IPS-15b (cell line): ENCODE measurements around the gene IL15RA.
A peak's percentile ranks its signal among the peaks of the same experiment; 100 is the strongest.

ENCODE experiments used
- H3K27me3 ChIP-seq: one replicate; pipeline ENCODE4 v1.6.1; 2013; ENCODE audit warnings: low read length; ENCODE audit not compliant: control insufficient read depth, insufficient read depth
- H3K36me3 ChIP-seq: one replicate; pipeline ENCODE4 v1.6.1; 2013; ENCODE audit warnings: low read length; ENCODE audit not compliant: control insufficient read depth, insufficient read depth
- H3K4me1 ChIP-seq: one replicate; pipeline ENCODE4 v1.6.1; 2013; ENCODE audit warnings: mild to moderate bottlenecking, low read length; ENCODE audit not compliant: control insufficient read depth, insufficient read depth
- H3K4me3 ChIP-seq: one replicate; pipeline ENCODE4 v1.5.1; 2013; ENCODE audit warnings: low read depth, low read length
- H3K9ac ChIP-seq: one replicate; pipeline ENCODE4 v1.6.1; 2013; ENCODE audit warnings: low read depth, mild to moderate bottlenecking, low read length
- H3K9me3 ChIP-seq: one replicate; pipeline ENCODE4 v1.6.1; 2013; ENCODE audit warnings: mild to moderate bottlenecking, low read length; ENCODE audit not compliant: control insufficient read depth, insufficient read depth

Gene IL15RA

GRCh38 chr10:5976512-5977470, 552 bp downstream of the IL15RA start:
- H3K36me3 ChIP-seq: no peaks in the 10 kb centered on the region
- peak overlapping the region; percentile 60 for H3K9ac ChIP-seq
- H3K4me3 ChIP-seq: peak overlapping the region; percentile 80
- no peaks in the 10 kb centered on the region for H3K9me3 ChIP-seq
- H3K4me1 ChIP-seq: no peaks in the 10 kb centered on the region
- peaks cover 45% of the 10 kb centered on the region for H3K27me3 ChIP-seq

- Histone ChIP-seq H3K36me3 (no peaks in the 10 kb centered on the region), H3K9ac (no peak overlapping the region), H3K9me3 (no peaks in the 10 kb centered on the region), H3K4me1 (no peaks in the 10 kb centered on the region), H3K27me3 (peaks cover 38% of the 10 kb centered on the region), H3K4me3 (peak overlapping the region; percentile 80)
Measured at GRCh38 chr10:5975641-5976473, 1.5 kb downstream of the IL15RA start.

GRCh38 chr10:5973069-5973468, 4.3 kb downstream of the IL15RA start:
- Histone ChIP-seq H3K4me1 (no peaks in the 10 kb centered on the region), H3K27me3 (peaks cover 19% of the 10 kb centered on the region), H3K36me3 (no peaks in the 10 kb centered on the region), H3K9me3 (no peaks in the 10 kb centered on the region), H3K9ac (no peak overlapping the region), H3K4me3 (no peak overlapping the region)

- peaks cover 19% of the 10 kb centered on the region for H3K27me3 ChIP-seq
- no peaks in the 10 kb centered on the region for H3K4me1 ChIP-seq
- no peaks in the 10 kb centered on the region for H3K9me3 ChIP-seq
- H3K4me3 ChIP-seq: no peak overlapping the region
- H3K36me3 ChIP-seq: no peaks in the 10 kb centered on the region
- no peak overlapping the region for H3K9ac ChIP-seq
Measured at GRCh38 chr10:5971886-5972285, 5.5 kb downstream of the IL15RA start.

- H3K4me1 ChIP-seq: no peaks in the 10 kb centered on the region
- H3K9ac ChIP-seq: no peak overlapping the region
- peaks cover 13% of the 10 kb centered on the region for H3K27me3 ChIP-seq
- no peaks in the 10 kb centered on the region for H3K36me3 ChIP-seq
- no peak overlapping the region for H3K4me3 ChIP-seq
- H3K9me3 ChIP-seq: no peaks in the 10 kb centered on the region
Measured at GRCh38 chr10:5971315-5971832, 6.0 kb downstream of the IL15RA start.

GRCh38 chr10:5970527-5970926, 6.8 kb downstream of the IL15RA start:
- no peak overlapping the region for H3K4me3 ChIP-seq
- H3K36me3 ChIP-seq: no peaks in the 10 kb centered on the region
- H3K9ac ChIP-seq: no peak overlapping the region
- peaks cover 8% of the 10 kb centered on the region for H3K27me3 ChIP-seq
- H3K9me3 ChIP-seq: no peaks in the 10 kb centered on the region
- no peaks in the 10 kb centered on the region for H3K4me1 ChIP-seq

GRCh38 chr10:5970066-5970465, 7.3 kb downstream of the IL15RA start:
- Histone ChIP-seq H3K9ac (no peak overlapping the region), H3K9me3 (no peaks in the 10 kb centered on the region), H3K4me1 (no peaks in the 10 kb centered on the region), H3K36me3 (no peaks in the 10 kb centered on the region), H3K4me3 (no peak overlapping the region), H3K27me3 (peaks cover 3% of the 10 kb centered on the region)

GRCh38 chr10:5968681-5969453, 8.5 kb downstream of the IL15RA start:
- Histone ChIP-seq H3K9me3 (no peaks in the 10 kb centered on the region), H3K9ac (no peak overlapping the region), H3K27me3 (no peaks in the 10 kb centered on the region), H3K36me3 (no peaks in the 10 kb centered on the region), H3K4me1 (no peaks in the 10 kb centered on the region), H3K4me3 (no peak overlapping the region)

- Histone ChIP-seq H3K36me3 (no peaks in the 10 kb centered on the region), H3K27me3 (no peaks in the 10 kb centered on the region), H3K9ac (no peak overlapping the region), H3K4me1 (no peaks in the 10 kb centered on the region), H3K9me3 (no peaks in the 10 kb centered on the region), H3K4me3 (no peak overlapping the region)
Measured at GRCh38 chr10:5968037-5968680, 9.2 kb downstream of the IL15RA start.

GRCh38 chr10:5965266-5965665, 12.1 kb downstream of the IL15RA start:
- Histone ChIP-seq H3K36me3 (no peaks in the 10 kb centered on the region), H3K27me3 (no peaks in the 10 kb centered on the region), H3K4me1 (no peaks in the 10 kb centered on the region), H3K9ac (no peak overlapping the region), H3K9me3 (no peaks in the 10 kb centered on the region), H3K4me3 (no peak overlapping the region)

GRCh38 chr10:5964736-5965135, 12.6 kb downstream of the IL15RA start:
- no peaks in the 10 kb centered on the region for H3K4me1 ChIP-seq
- H3K4me3 ChIP-seq: no peak overlapping the region
- H3K9me3 ChIP-seq: no peaks in the 10 kb centered on the region
- H3K36me3 ChIP-seq: no peaks in the 10 kb centered on the region
- H3K27me3 ChIP-seq: no peaks in the 10 kb centered on the region
- no peak overlapping the region for H3K9ac ChIP-seq
